Measurements from ENCODE around the gene IRF2.

Gene IRF2

GRCh38 chr4:184464759-184465454, 9.4 kb downstream of the IRF2 start:
- Mint-ChIP-seq H3K36me3 (peaks cover 48% of the 10 kb centered on the region), H3K27me3 (no peaks in the 10 kb centered on the region), H3K9me3 (no peaks in the 10 kb centered on the region), H3K4me1 (peaks cover 49% of the 10 kb centered on the region), H3K27ac (no peak overlapping the region), H3K4me3 (no peak overlapping the region)
- DNase-seq, result no peak
- CTCF ChIA-PET, result interaction anchor here (1.9 kb wide), 1 partner anchor 11 kb away, joined by 4 read pairs; no protein-coding TSS in a partner anchor

- Mint-ChIP-seq H3K4me1 (peaks cover 51% of the 10 kb centered on the region), H3K4me3 (no peak overlapping the region), H3K27me3 (no peaks in the 10 kb centered on the region), H3K9me3 (no peaks in the 10 kb centered on the region), H3K36me3 (peaks cover 47% of the 10 kb centered on the region), H3K27ac (no peak overlapping the region)
- CTCF ChIA-PET, result no interaction called here
- no peak for DNase-seq
Observed at GRCh38 chr4:184463856-184464255, 10.5 kb downstream of the IRF2 start.

- Mint-ChIP-seq H3K4me3 (no peak overlapping the region), H3K27ac (no peak overlapping the region), H3K9me3 (no peaks in the 10 kb centered on the region), H3K27me3 (no peaks in the 10 kb centered on the region), H3K36me3 (peaks cover 49% of the 10 kb centered on the region), H3K4me1 (peaks cover 53% of the 10 kb centered on the region)
- CTCF ChIA-PET, result interaction anchor here (1.3 kb wide), 1 partner anchor 199 kb away, joined by 4 read pairs; no protein-coding TSS in a partner anchor
- DNase-seq, result no peak
Observed at GRCh38 chr4:184463158-184463557, 11.2 kb downstream of the IRF2 start.

- H3K36me3 Mint-ChIP-seq, result peaks cover 48% of the 10 kb centered on the region
- DNase-seq, result no peak
- H3K9me3 Mint-ChIP-seq, result no peaks in the 10 kb centered on the region
- no peak overlapping the region for H3K4me3 Mint-ChIP-seq
- H3K4me1 Mint-ChIP-seq, result peaks cover 54% of the 10 kb centered on the region
- no peaks in the 10 kb centered on the region for H3K27me3 Mint-ChIP-seq
- no peak overlapping the region for H3K27ac Mint-ChIP-seq
- CTCF ChIA-PET, result interaction anchor here (1.1 to 1.3 kb wide), 3 partner anchors 151 to 199 kb away, joined by 3 to 6 read pairs (median 4); no protein-coding TSS in a partner anchor
Observed at GRCh38 chr4:184462724-184463123, 11.6 kb downstream of the IRF2 start.

- Mint-ChIP-seq H3K27me3 (no peaks in the 10 kb centered on the region), H3K27ac (peak overlapping the region; percentile 28), H3K4me3 (no peak overlapping the region), H3K4me1 (peaks cover 51% of the 10 kb centered on the region), H3K9me3 (no peaks in the 10 kb centered on the region), H3K36me3 (peaks cover 43% of the 10 kb centered on the region)
- no peak for DNase-seq
- CTCF ChIA-PET, result interaction anchor here (1.1 to 1.5 kb wide), 4 partner anchors 10 to 198 kb away, joined by 3 to 6 read pairs (median 4); no protein-coding TSS in a partner anchor
Observed at GRCh38 chr4:184461711-184462441, 12.5 kb downstream of the IRF2 start.

- CTCF ChIA-PET, result interaction anchor here (1.5 kb wide), 1 partner anchor 8 kb away, joined by 3 read pairs; no protein-coding TSS in a partner anchor
Observed at GRCh38 chr4:184460499-184461285, 13.7 kb downstream of the IRF2 start.

GRCh38 chr4:184459413-184459812, 14.9 kb downstream of the IRF2 start:
- no peak for DNase-seq
- Mint-ChIP-seq H3K9me3 (no peaks in the 10 kb centered on the region), H3K36me3 (peaks cover 39% of the 10 kb centered on the region), H3K27ac (no peak overlapping the region), H3K4me1 (peaks cover 65% of the 10 kb centered on the region), H3K4me3 (no peak overlapping the region), H3K27me3 (no peaks in the 10 kb centered on the region)
- CTCF ChIA-PET, result interaction anchor here (0.8 to 1.0 kb wide), 2 partner anchors 42 to 419 kb away, joined by 3 read pairs; no protein-coding TSS in a partner anchor

More at GRCh38 chr4:184460499-184461285, 13.7 kb downstream of the IRF2 start:
- DNase-seq, result no peak
- H3K4me3 Mint-ChIP-seq, result no peak overlapping the region
- H3K4me1 Mint-ChIP-seq, result peaks cover 56% of the 10 kb centered on the region
- H3K27ac Mint-ChIP-seq, result no peak overlapping the region
- H3K36me3 Mint-ChIP-seq, result peaks cover 48% of the 10 kb centered on the region
- H3K27me3 Mint-ChIP-seq, result no peaks in the 10 kb centered on the region
- H3K9me3 Mint-ChIP-seq, result no peaks in the 10 kb centered on the region

- Mint-ChIP-seq H3K4me3 (no peak overlapping the region), H3K4me1 (peaks cover 80% of the 10 kb centered on the region), H3K9me3 (no peaks in the 10 kb centered on the region), H3K27ac (no peak overlapping the region), H3K27me3 (no peaks in the 10 kb centered on the region), H3K36me3 (peaks cover 31% of the 10 kb centered on the region)
- no peak for DNase-seq
- CTCF ChIA-PET, result interaction anchor here (1.0 kb wide), 1 partner anchor 195 kb away, joined by 3 read pairs; no protein-coding TSS in a partner anchor
Observed at GRCh38 chr4:184457535-184458249, 16.7 kb downstream of the IRF2 start.

- H3K9me3 Mint-ChIP-seq, result no peaks in the 10 kb centered on the region
- no peak overlapping the region for H3K27ac Mint-ChIP-seq
- H3K36me3 Mint-ChIP-seq, result peaks cover 33% of the 10 kb centered on the region
- H3K4me3 Mint-ChIP-seq, result no peak overlapping the region
- no peak for DNase-seq
- CTCF ChIA-PET, result interaction anchor here (1.3 kb wide), 1 partner anchor 192 kb away, joined by 4 read pairs; no protein-coding TSS in a partner anchor
- peaks cover 74% of the 10 kb centered on the region for H3K4me1 Mint-ChIP-seq
- H3K27me3 Mint-ChIP-seq, result no peaks in the 10 kb centered on the region
Observed at GRCh38 chr4:184456337-184456736, 18.0 kb downstream of the IRF2 start.

- peak overlapping the region; percentile 53 for H3K27ac Mint-ChIP-seq
- H3K36me3 Mint-ChIP-seq, result peaks cover 35% of the 10 kb centered on the region
- no peak overlapping the region for H3K4me3 Mint-ChIP-seq
- no peaks in the 10 kb centered on the region for H3K9me3 Mint-ChIP-seq
- no peaks in the 10 kb centered on the region for H3K27me3 Mint-ChIP-seq
- peaks cover 69% of the 10 kb centered on the region for H3K4me1 Mint-ChIP-seq
- CTCF ChIA-PET, result interaction anchor here (1.3 kb wide), 1 partner anchor 191 kb away, joined by 4 read pairs; no protein-coding TSS in a partner anchor
- DNase-seq, result no peak
Observed at GRCh38 chr4:184455299-184455698, 19.1 kb downstream of the IRF2 start.

GRCh38 chr4:184453365-184454160, 20.8 kb downstream of the IRF2 start:
- Mint-ChIP-seq H3K27me3 (no peaks in the 10 kb centered on the region), H3K27ac (peak overlapping the region; percentile 76), H3K4me1 (peaks cover 69% of the 10 kb centered on the region), H3K9me3 (no peaks in the 10 kb centered on the region), H3K4me3 (peak overlapping the region; percentile 5), H3K36me3 (peaks cover 41% of the 10 kb centered on the region)
- peak; percentile 56 for DNase-seq
- CTCF ChIA-PET, result interaction anchor here (0.6 to 1.4 kb wide), 6 partner anchors 11 to 145 kb away, joined by 3 to 4 read pairs (median 4); no protein-coding TSS in a partner anchor

- H3K36me3 Mint-ChIP-seq, result peaks cover 45% of the 10 kb centered on the region
- H3K4me1 Mint-ChIP-seq, result peaks cover 69% of the 10 kb centered on the region
- H3K27me3 Mint-ChIP-seq, result no peaks in the 10 kb centered on the region
- H3K9me3 Mint-ChIP-seq, result no peaks in the 10 kb centered on the region
- CTCF ChIA-PET, result interaction anchor here (0.6 to 1.2 kb wide), 4 partner anchors 9 to 144 kb away, joined by 3 to 4 read pairs (median 4); no protein-coding TSS in a partner anchor
- H3K4me3 Mint-ChIP-seq, result no peak overlapping the region
- H3K27ac Mint-ChIP-seq, result no peak overlapping the region
- no peak for DNase-seq
Observed at GRCh38 chr4:184452740-184453139, 21.6 kb downstream of the IRF2 start.

All from activated naive CD4-positive, alpha-beta T cell treated with anti-CD3 and anti-CD28 coated beads, Interleukin-2, amount 10 ng/mL, durations not matched to agents 7 days and 5 days (primary cell).